Right lobe of liver (tissue), 4 donors: ENCODE data around the gene SF3B6.

ENCODE experiments used
- CTCF ChIP-seq, 4 donors: fragments of 200-600 bp in 3 of 4; fragments of 450-650 bp in 1 of 4; IDR thresholded peaks; one replicate each; pipeline versions ENCODE4 v1.5.1 to v1.8.0; 2016 to 2022; ENCODE audit warnings: antibody characterized with exemption in 4 of 4, mild to moderate bottlenecking in 2 of 4
- POLR2A ChIP-seq: fragments of 450-650 bp; IDR thresholded peaks from one replicate; pipeline ENCODE4 v1.6.1; 2017; ENCODE audit warnings: antibody characterized with exemption, mild to moderate bottlenecking
- donor health status: DM: no; HTN: no; CAD: no.
- donor health status: DM: no; HTN: no; CAD: no.
- donor health status: DM: no; HTN: yes; CAD: no.

GRCh38 chr2:24115057-24115456 is 38.9 kb upstream of the SF3B6 start:
- no peak for TF ChIP-seq CTCF (IDR thresholded peaks at IDR 0.05)
- TF ChIP-seq POLR2A = no peak
